ENCODE measurements around the gene WIF1.

DNA sequence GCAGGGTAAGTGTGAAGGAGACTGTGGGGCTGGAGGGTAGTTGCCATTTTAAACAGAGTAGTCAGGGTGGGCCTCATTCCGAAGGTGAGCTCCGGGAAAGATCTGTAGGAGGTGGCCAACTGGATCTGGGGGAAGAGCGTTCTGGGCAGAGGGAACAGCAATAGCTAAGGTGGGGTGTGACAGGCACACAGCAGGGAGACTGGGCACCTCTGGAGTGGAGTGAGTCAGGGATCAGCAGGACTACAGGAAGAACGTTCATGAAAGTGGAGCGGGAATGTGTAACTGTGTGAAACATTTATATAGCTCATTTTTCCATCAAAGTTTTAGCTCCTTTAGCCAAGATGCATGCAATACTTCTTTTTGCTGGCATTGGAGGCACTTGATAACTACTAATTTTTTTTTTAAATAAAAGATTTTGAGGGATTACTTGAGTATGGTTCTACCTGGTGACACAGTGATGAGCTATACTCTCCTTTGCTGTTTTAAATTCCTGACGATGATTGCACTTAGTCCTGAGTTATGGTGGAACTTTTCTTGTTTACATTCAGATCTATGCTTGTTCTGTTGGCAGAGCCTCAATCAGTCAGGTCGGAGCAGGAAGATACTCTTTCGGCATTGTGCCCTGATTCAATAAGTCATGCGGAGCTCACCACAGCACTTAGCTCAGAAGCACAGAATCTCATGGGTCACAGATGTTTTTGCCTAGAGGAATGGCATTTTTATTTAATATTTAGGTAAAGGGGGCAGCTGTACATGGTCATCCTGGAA, 106.4 kb downstream of the WIF1 start:
- TF ChIP-seq, protein P1, sequence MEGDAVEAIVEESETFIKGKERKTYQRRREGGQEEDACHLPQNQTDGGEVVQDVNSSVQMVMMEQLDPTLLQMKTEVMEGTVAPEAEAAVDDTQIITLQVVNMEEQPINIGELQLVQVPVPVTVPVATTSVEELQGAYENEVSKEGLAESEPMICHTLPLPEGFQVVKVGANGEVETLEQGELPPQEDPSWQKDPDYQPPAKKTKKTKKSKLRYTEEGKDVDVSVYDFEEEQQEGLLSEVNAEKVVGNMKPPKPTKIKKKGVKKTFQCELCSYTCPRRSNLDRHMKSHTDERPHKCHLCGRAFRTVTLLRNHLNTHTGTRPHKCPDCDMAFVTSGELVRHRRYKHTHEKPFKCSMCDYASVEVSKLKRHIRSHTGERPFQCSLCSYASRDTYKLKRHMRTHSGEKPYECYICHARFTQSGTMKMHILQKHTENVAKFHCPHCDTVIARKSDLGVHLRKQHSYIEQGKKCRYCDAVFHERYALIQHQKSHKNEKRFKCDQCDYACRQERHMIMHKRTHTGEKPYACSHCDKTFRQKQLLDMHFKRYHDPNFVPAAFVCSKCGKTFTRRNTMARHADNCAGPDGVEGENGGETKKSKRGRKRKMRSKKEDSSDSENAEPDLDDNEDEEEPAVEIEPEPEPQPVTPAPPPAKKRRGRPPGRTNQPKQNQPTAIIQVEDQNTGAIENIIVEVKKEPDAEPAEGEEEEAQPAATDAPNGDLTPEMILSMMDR (IDR thresholded peaks at IDR 0.05) = no peak
- no peak for TF ChIP-seq POLR2A (IDR thresholded peaks at IDR 0.05)

All from thyroid gland (tissue), 4 donors.